Stomach smooth muscle (tissue), 2 donors: ENCODE measurements around the gene MRPL43.

Source experiments
- H3K27ac ChIP-seq: one replicate; pipeline ENCODE4 v1.7.0; 2013; ENCODE audit warnings: mild to moderate bottlenecking, low read length, inconsistent platforms
- H3K27me3 ChIP-seq, 2 donors: one replicate each; pipeline ENCODE4 v1.7.0; 2013; ENCODE audit warnings: low read length in 2 of 2; ENCODE audit not compliant: insufficient read depth in 2 of 2, control insufficient read depth in 1 of 2
- H3K36me3 ChIP-seq, 2 donors: one replicate each; pipeline ENCODE4 v1.7.0; 2013; ENCODE audit warnings: low read length in 2 of 2; ENCODE audit not compliant: control insufficient read depth in 2 of 2, insufficient read depth in 2 of 2
- H3K4me1 ChIP-seq: one replicate; pipeline ENCODE4 v1.7.0; 2013; ENCODE audit warnings: low read length; ENCODE audit not compliant: control insufficient read depth, insufficient read depth
- H3K4me3 ChIP-seq, 2 donors: one replicate each; pipeline ENCODE4 v1.7.0; 2013; ENCODE audit warnings: low read length in 2 of 2
- H3K9ac ChIP-seq, 2 donors: one replicate each; pipeline ENCODE4 v1.7.0; 2013; ENCODE audit warnings: low read length in 2 of 2, mild to moderate bottlenecking in 1 of 2
- H3K9me3 ChIP-seq, 2 donors: one replicate each; pipeline ENCODE4 v1.7.0; 2013; ENCODE audit warnings: low read length in 2 of 2; ENCODE audit not compliant: control insufficient read depth in 2 of 2
- donor health status: healthy.
- donor health status: Pancreatic carcinoma.

MRPL43 gene

GRCh38 chr10:101000915-101001658, 13.8 kb upstream of the MRPL43 start:
- Histone ChIP-seq H3K27me3 (no peaks in the 10 kb centered on the region), H3K4me1 (peaks cover 56% of the 10 kb centered on the region), H3K9ac (peak overlapping the region; percentile 94 to 97), H3K36me3 (peaks cover 20 to 23% of the 10 kb centered on the region in 2 donors), H3K9me3 (no peaks in the 10 kb centered on the region), H3K27ac (peak overlapping the region; percentile 98), H3K4me3 (peak overlapping the region; percentile 76 to 90)

- H3K4me1 ChIP-seq = peaks cover 56% of the 10 kb centered on the region
These were observed 13.0 kb upstream of the MRPL43 start for GRCh38 chr10:101000127-101000914.

GRCh38 chr10:100999742-101000126, 12.4 kb upstream of the MRPL43 start, which contains the start of gene LZTS2:
LZTS2 (plus strand) TSS chr10:100999808; CDS start chr10:101002539, 2,731 bp downstream.
- Histone ChIP-seq H3K27me3 (no peaks in the 10 kb centered on the region), H3K9ac (peak within 1 kb of the TSS; percentile 94 to 97), H3K27ac (peak within 1 kb of the TSS; percentile 98), H3K4me3 (peak within 1 kb of the TSS; percentile 76 to 90), H3K9me3 (no peaks in the 10 kb centered on the region), H3K4me1 (peaks cover 56% of the 10 kb centered on the region), H3K36me3 (peaks cover 14 to 16% of the 10 kb centered on the region in 2 donors)

More at GRCh38 chr10:101000127-101000914, 13.0 kb upstream of the MRPL43 start:
- peak overlapping the region; percentile 94 to 97 for H3K9ac ChIP-seq
- peak overlapping the region; percentile 76 to 90 for H3K4me3 ChIP-seq
- H3K36me3 ChIP-seq = peaks cover 16 to 18% of the 10 kb centered on the region in 2 donors
- no peaks in the 10 kb centered on the region for H3K9me3 ChIP-seq
- no peaks in the 10 kb centered on the region for H3K27me3 ChIP-seq
- peak overlapping the region; percentile 98 for H3K27ac ChIP-seq

GRCh38 chr10:100998991-100999741, 11.9 kb upstream of the MRPL43 start:
- Histone ChIP-seq H3K9me3 (no peaks in the 10 kb centered on the region), H3K4me1 (peaks cover 56% of the 10 kb centered on the region), H3K27ac (peak overlapping the region; percentile 95), H3K4me3 (peak overlapping the region; percentile 69 to 90), H3K9ac (peak overlapping the region; percentile 81 to 88), H3K27me3 (no peaks in the 10 kb centered on the region), H3K36me3 (peaks cover 14 to 16% of the 10 kb centered on the region in 2 donors)

GRCh38 chr10:100998183-100998990, 11.1 kb upstream of the MRPL43 start:
- Histone ChIP-seq H3K4me3 (peak overlapping the region; percentile 69 to 90), H3K9me3 (no peaks in the 10 kb centered on the region), H3K27ac (peak overlapping the region; percentile 95), H3K27me3 (no peaks in the 10 kb centered on the region), H3K4me1 (peaks cover 52% of the 10 kb centered on the region), H3K9ac (peak overlapping the region; percentile 81 to 88), H3K36me3 (peaks cover 11 to 13% of the 10 kb centered on the region in 2 donors)

GRCh38 chr10:100997360-100998182, 10.3 kb upstream of the MRPL43 start:
- Histone ChIP-seq H3K36me3 (peaks cover 8 to 11% of the 10 kb centered on the region in 2 donors), H3K27me3 (no peaks in the 10 kb centered on the region), H3K4me1 (peaks cover 44% of the 10 kb centered on the region), H3K27ac (peak overlapping the region; percentile 95), H3K4me3 (peak overlapping the region; percentile 69 to 90), H3K9ac (peak overlapping the region; percentile 68 to 81), H3K9me3 (no peaks in the 10 kb centered on the region)

- H3K4me1 ChIP-seq = peaks cover 37% of the 10 kb centered on the region
- H3K4me3 ChIP-seq = peak overlapping the region; percentile 69 to 90
- H3K36me3 ChIP-seq = peaks cover 8 to 11% of the 10 kb centered on the region in 2 donors
- peak overlapping the region; percentile 95 for H3K27ac ChIP-seq
- H3K9ac ChIP-seq = peak overlapping the region; percentile 68 to 81
- H3K9me3 ChIP-seq = no peaks in the 10 kb centered on the region
- no peaks in the 10 kb centered on the region for H3K27me3 ChIP-seq
These were observed 9.5 kb upstream of the MRPL43 start for GRCh38 chr10:100996678-100997359.

GRCh38 chr10:100995181-100995580, 7.9 kb upstream of the MRPL43 start:
- Histone ChIP-seq H3K27ac (no peak overlapping the region), H3K4me3 (no peak overlapping the region), H3K9ac (peak overlapping the region in 1 of 2 donors; percentile 13), H3K36me3 (peaks cover 19 to 22% of the 10 kb centered on the region in 2 donors), H3K9me3 (no peaks in the 10 kb centered on the region), H3K27me3 (no peaks in the 10 kb centered on the region), H3K4me1 (peaks cover 22% of the 10 kb centered on the region)
